GM23338 (cell line): ENCODE measurements around the gene RNF183.

Experiments used
- CTCF ChIP-seq, 2 experiments: fragments of 200-600 bp in 1 of 2; sonication (generic) in 1 of 2; conservative IDR thresholded peaks; 2 replicates each; pipeline versions ENCODE4 v1.5.1 to v1.6.1; 2016 to 2017; ENCODE audit warnings: antibody characterized with exemption in 2 of 2, low read depth in 2 of 2, mild to moderate bottlenecking in 2 of 2, moderate library complexity in 1 of 2
- EZH2 ChIP-seq: fragments of 200-600 bp; sonication (generic); IDR thresholded peaks from one replicate; pipeline ENCODE4 v1.8.0; 2017; ENCODE audit warnings: antibody characterized with exemption, mild to moderate bottlenecking, low read depth; ENCODE audit not compliant: unreplicated experiment
- EZH2phosphoT487 ChIP-seq: fragments of 200-600 bp; sonication (generic); IDR thresholded peaks from one replicate; pipeline ENCODE4 v1.8.1; 2018; ENCODE audit warnings: antibody characterized with exemption; ENCODE audit not compliant: unreplicated experiment
- JUNB ChIP-seq: IDR thresholded peaks from one replicate; pipeline ENCODE4 v1.6.1; 2016; ENCODE audit warnings: antibody characterized with exemption; ENCODE audit not compliant: unreplicated experiment
- NANOG ChIP-seq: IDR thresholded peaks from 2 replicates; pipeline ENCODE4 v1.6.1; 2016; ENCODE audit warnings: antibody characterized with exemption, borderline replicate concordance
- POLR2AphosphoS5 ChIP-seq: IDR thresholded peaks from 2 replicates; pipeline ENCODE4 v1.6.1; 2016; ENCODE audit warnings: antibody characterized with exemption, low read depth
- ZNF114 ChIP-seq: fragments of 250-450 bp; sonication (Bioruptor Pico); IDR thresholded peaks from 2 replicates; pipeline ENCODE4 v1.5.0; 2020; ENCODE audit warnings: mild to moderate bottlenecking, moderate library complexity

GRCh38 chr9:113322671-113323070, 19.5 kb upstream of the RNF183 start:
- TF ChIP-seq ZNF114 (CRISPR knock-in tag) (no peak), EZH2 (no peak), POLR2AphosphoS5 (no peak), CTCF (conservative IDR thresholded peaks at IDR 0.05; ENCODE audit: low read depth in 2 of 2) (no peak), EZH2phosphoT487 (no peak), NANOG (no peak), JUNB (no peak)
